ENCODE measurements around the gene CYYR1. TPM values are rescaled to one million over a fixed set of nuclear protein-coding genes. Genes with fewer than 3 reads are reported as not detected.

Gene CYYR1
- total RNA-seq, 1 donor, result not detected

DNA sequence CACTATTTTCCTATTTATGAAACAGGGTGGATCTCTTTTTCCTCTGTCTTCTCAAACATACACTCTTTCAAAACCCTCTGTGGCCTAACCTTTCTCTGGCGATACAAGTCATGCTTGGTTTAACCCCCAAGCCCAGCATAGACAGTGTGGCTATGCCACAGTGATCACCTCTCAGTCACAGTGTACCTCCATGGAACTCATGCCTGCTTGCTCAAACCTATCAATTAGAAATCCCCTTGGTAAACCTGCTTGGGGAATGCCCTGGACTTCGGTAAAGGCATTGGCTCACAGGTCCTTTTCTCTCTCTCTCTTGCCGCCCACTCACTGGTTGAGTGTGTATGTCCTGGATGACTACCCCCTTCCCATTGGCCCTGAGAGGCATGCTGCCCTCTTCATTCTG lies 147.5 kb downstream of the CYYR1 start:
- H4K20me1 ChIP-seq (ENCODE audit: insufficient read depth, low read length), result no peaks in the 10 kb centered on the region
- no peak for DNase-seq (ENCODE audit: insufficient read length, low spot score, missing footprints)
- no peaks in the 10 kb centered on the region for H3K79me2 ChIP-seq (ENCODE audit: insufficient read depth, low read length)
- H2AFZ ChIP-seq (ENCODE audit: low read length), result no peak overlapping the region
- no peaks in the 10 kb centered on the region for H3K4me1 ChIP-seq (ENCODE audit: insufficient read depth, low read length)
- no peaks in the 10 kb centered on the region for H3K9me3 ChIP-seq (ENCODE audit: low read depth, low read length)
- H3K4me2 ChIP-seq (ENCODE audit: insufficient read depth, low read length), result no peak overlapping the region
- TF ChIP-seq, protein P1, sequence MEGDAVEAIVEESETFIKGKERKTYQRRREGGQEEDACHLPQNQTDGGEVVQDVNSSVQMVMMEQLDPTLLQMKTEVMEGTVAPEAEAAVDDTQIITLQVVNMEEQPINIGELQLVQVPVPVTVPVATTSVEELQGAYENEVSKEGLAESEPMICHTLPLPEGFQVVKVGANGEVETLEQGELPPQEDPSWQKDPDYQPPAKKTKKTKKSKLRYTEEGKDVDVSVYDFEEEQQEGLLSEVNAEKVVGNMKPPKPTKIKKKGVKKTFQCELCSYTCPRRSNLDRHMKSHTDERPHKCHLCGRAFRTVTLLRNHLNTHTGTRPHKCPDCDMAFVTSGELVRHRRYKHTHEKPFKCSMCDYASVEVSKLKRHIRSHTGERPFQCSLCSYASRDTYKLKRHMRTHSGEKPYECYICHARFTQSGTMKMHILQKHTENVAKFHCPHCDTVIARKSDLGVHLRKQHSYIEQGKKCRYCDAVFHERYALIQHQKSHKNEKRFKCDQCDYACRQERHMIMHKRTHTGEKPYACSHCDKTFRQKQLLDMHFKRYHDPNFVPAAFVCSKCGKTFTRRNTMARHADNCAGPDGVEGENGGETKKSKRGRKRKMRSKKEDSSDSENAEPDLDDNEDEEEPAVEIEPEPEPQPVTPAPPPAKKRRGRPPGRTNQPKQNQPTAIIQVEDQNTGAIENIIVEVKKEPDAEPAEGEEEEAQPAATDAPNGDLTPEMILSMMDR (IDR thresholded peaks at IDR 0.05; ENCODE audit: extremely low read depth, low read depth, low read length), result no peak
- no peaks in the 10 kb centered on the region for H3K27me3 ChIP-seq (ENCODE audit: insufficient read depth, low read length)
- no peaks in the 10 kb centered on the region for H3K36me3 ChIP-seq (ENCODE audit: insufficient read depth, low read length)
- no peak overlapping the region for H3K4me3 ChIP-seq (ENCODE audit: insufficient read depth, low read length)
- no peak overlapping the region for H3K27ac ChIP-seq (ENCODE audit: low read depth, low read length)

DNA sequence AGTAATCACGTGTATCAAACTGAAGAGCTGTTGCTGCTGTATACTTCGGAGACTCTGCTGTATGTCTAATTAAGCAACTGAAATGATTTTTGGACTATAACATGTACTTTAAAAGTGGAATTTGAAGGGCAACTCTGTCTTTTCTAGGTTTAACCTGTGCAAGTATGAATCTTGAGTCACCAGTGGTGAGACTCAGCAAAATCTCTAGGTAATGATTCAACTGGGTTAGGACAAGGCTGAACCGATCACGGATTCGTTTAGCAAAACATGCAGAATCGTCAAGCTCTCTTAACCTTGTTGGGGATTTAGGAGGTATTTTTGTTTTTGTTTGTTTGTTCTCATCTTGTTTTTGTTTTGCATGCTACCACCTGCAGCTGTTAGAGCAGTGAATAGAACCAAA lies 149.6 kb downstream of the CYYR1 start:
- no peak for DNase-seq (ENCODE audit: insufficient read length, low spot score, missing footprints)
- Histone ChIP-seq H3K9me3 (ENCODE audit: low read depth, low read length) (no peaks in the 10 kb centered on the region), H3K36me3 (ENCODE audit: insufficient read depth, low read length) (no peaks in the 10 kb centered on the region), H3K4me2 (ENCODE audit: insufficient read depth, low read length) (no peak overlapping the region), H4K20me1 (ENCODE audit: insufficient read depth, low read length) (no peaks in the 10 kb centered on the region), H2AFZ (ENCODE audit: low read length) (no peak overlapping the region), H3K4me3 (ENCODE audit: insufficient read depth, low read length) (no peak overlapping the region), H3K79me2 (ENCODE audit: insufficient read depth, low read length) (no peaks in the 10 kb centered on the region), H3K4me1 (ENCODE audit: insufficient read depth, low read length) (no peaks in the 10 kb centered on the region), H3K27me3 (ENCODE audit: insufficient read depth, low read length) (no peaks in the 10 kb centered on the region), H3K27ac (ENCODE audit: low read depth, low read length) (no peak overlapping the region)
- TF ChIP-seq, protein P1 (IDR thresholded peaks at IDR 0.05; ENCODE audit: extremely low read depth, low read depth, low read length), result no peak

DNA sequence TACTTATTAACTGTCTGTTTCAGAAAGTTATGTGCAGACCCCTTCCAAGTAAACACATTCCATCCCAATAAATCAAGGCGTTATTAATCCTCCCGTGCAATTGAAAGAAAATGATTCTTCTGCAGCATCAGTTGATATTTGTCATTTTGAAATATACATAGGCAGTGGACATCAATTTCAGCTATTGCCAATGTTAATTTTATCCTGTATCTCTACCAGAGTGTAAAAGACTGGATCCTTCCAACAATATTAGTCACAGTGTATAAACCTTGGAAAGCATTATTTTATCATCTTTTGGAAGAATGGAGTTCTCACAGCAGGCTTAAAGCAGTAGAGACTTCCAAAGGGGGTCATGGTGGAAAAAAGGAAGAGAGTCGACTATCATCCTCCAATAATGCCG lies 150.4 kb downstream of the CYYR1 start:
- TF ChIP-seq, protein P1 (IDR thresholded peaks at IDR 0.05; ENCODE audit: extremely low read depth, low read depth, low read length), result no peak

DNA sequence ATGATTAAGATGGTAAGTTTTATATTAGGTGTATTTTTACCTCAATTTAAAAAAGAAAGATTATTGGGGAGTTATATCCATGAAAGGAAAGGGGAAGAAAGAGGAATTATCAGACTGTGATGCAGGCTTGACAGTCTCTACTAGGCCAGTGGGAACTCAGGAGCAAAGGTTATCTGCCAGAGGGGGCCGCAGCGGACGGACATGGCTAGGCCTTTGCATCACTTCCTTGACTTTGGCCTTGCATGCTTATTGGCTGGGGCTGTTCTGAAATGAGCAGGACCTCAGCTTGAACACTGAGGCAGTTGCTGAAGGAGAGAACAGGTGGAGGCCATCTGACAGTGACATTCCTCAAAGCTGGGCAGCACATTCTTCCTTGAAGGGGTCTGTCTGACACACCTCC lies 150.9 kb downstream of the CYYR1 start:
- H3K27ac ChIP-seq (ENCODE audit: low read depth, low read length), result no peak overlapping the region
- TF ChIP-seq, protein P1 (IDR thresholded peaks at IDR 0.05; ENCODE audit: extremely low read depth, low read depth, low read length), result no peak
- H3K4me3 ChIP-seq (ENCODE audit: insufficient read depth, low read length), result no peak overlapping the region
- no peak overlapping the region for H2AFZ ChIP-seq (ENCODE audit: low read length)
- H4K20me1 ChIP-seq (ENCODE audit: insufficient read depth, low read length), result no peaks in the 10 kb centered on the region
- H3K36me3 ChIP-seq (ENCODE audit: insufficient read depth, low read length), result no peaks in the 10 kb centered on the region
- no peaks in the 10 kb centered on the region for H3K9me3 ChIP-seq (ENCODE audit: low read depth, low read length)
- no peaks in the 10 kb centered on the region for H3K79me2 ChIP-seq (ENCODE audit: insufficient read depth, low read length)
- H3K4me2 ChIP-seq (ENCODE audit: insufficient read depth, low read length), result no peak overlapping the region
- DNase-seq (ENCODE audit: insufficient read length, low spot score, missing footprints), result no peak
- H3K4me1 ChIP-seq (ENCODE audit: insufficient read depth, low read length), result no peaks in the 10 kb centered on the region
- no peaks in the 10 kb centered on the region for H3K27me3 ChIP-seq (ENCODE audit: insufficient read depth, low read length)

More for the DNA sequence above, 150.4 kb downstream of the CYYR1 start:
- H3K36me3 ChIP-seq (ENCODE audit: insufficient read depth, low read length), result no peaks in the 10 kb centered on the region
- no peak overlapping the region for H3K4me2 ChIP-seq (ENCODE audit: insufficient read depth, low read length)
- H4K20me1 ChIP-seq (ENCODE audit: insufficient read depth, low read length), result no peaks in the 10 kb centered on the region
- H3K9me3 ChIP-seq (ENCODE audit: low read depth, low read length), result no peaks in the 10 kb centered on the region
- no peak overlapping the region for H2AFZ ChIP-seq (ENCODE audit: low read length)
- H3K27me3 ChIP-seq (ENCODE audit: insufficient read depth, low read length), result no peaks in the 10 kb centered on the region
- H3K79me2 ChIP-seq (ENCODE audit: insufficient read depth, low read length), result no peaks in the 10 kb centered on the region
- H3K27ac ChIP-seq (ENCODE audit: low read depth, low read length), result no peak overlapping the region
- no peak overlapping the region for H3K4me3 ChIP-seq (ENCODE audit: insufficient read depth, low read length)
- H3K4me1 ChIP-seq (ENCODE audit: insufficient read depth, low read length), result no peaks in the 10 kb centered on the region
- no peak for DNase-seq (ENCODE audit: insufficient read length, low spot score, missing footprints)
